HG03520 (cell line): Measurements from ENCODE around the gene GNAT3.

Experiments
- ATAC-seq: cut with Tn5 transposase; IDR thresholded peaks from one replicate; pipeline ENCODE4 v1.9.1; 2021; ENCODE audit warnings: mild to moderate bottlenecking, moderate library complexity; ENCODE audit not compliant: unreplicated experiment

Gene GNAT3

GRCh38 chr7:80467069-80467468 is 44.8 kb downstream of the GNAT3 start:
- no peak for ATAC-seq

GRCh38 chr7:80466636-80467035 is 45.2 kb downstream of the GNAT3 start:
- ATAC-seq: no peak

GRCh38 chr7:80464211-80464610 is 47.7 kb downstream of the GNAT3 start:
- no peak for ATAC-seq

GRCh38 chr7:80463272-80463920 is 48.5 kb downstream of the GNAT3 start:
- no peak for ATAC-seq

- no peak for ATAC-seq
These were observed 51.0 kb downstream of the GNAT3 start for GRCh38 chr7:80460857-80461256.

- ATAC-seq: no peak
These were observed 51.9 kb downstream of the GNAT3 start for GRCh38 chr7:80459776-80460510.

GRCh38 chr7:80458822-80459725 is 52.8 kb downstream of the GNAT3 start:
- ATAC-seq: no peak

- no peak for ATAC-seq
These were observed 58.0 kb downstream of the GNAT3 start for GRCh38 chr7:80453699-80454340.

- no peak for ATAC-seq
These were observed 61.1 kb downstream of the GNAT3 start for GRCh38 chr7:80450621-80451308.

GRCh38 chr7:80449836-80450235 is 62.0 kb downstream of the GNAT3 start:
- ATAC-seq: no peak

GRCh38 chr7:80445351-80445750 is 66.5 kb downstream of the GNAT3 start:
- ATAC-seq: no peak

- ATAC-seq: no peak
These were observed 67.1 kb downstream of the GNAT3 start for GRCh38 chr7:80444811-80445210.

- ATAC-seq: no peak
These were observed 68.5 kb downstream of the GNAT3 start for GRCh38 chr7:80443325-80443724.

- no peak for ATAC-seq
These were observed 71.0 kb downstream of the GNAT3 start for GRCh38 chr7:80440883-80441282.

- no peak for ATAC-seq
These were observed 71.7 kb downstream of the GNAT3 start for GRCh38 chr7:80439894-80440821.

- ATAC-seq: no peak
These were observed 76.3 kb downstream of the GNAT3 start for GRCh38 chr7:80435521-80435920.

- no peak for ATAC-seq
These were observed 77.8 kb downstream of the GNAT3 start for GRCh38 chr7:80434047-80434446.

GRCh38 chr7:80432166-80432565 is 79.7 kb downstream of the GNAT3 start:
- no peak for ATAC-seq

- no peak for ATAC-seq
These were observed 82.7 kb downstream of the GNAT3 start for GRCh38 chr7:80429181-80429580.
